Measurements from ENCODE around the gene VSIG8. TPM values are rescaled to one million over a fixed set of nuclear protein-coding genes. Genes with fewer than 3 reads are reported as not detected.

The VSIG8 gene
- total RNA-seq, 1 experiment from 2014 or later: not detected

- Mint-ChIP-seq H3K4me3 (no peak overlapping the region), H3K36me3 (no peaks in the 10 kb centered on the region), H3K27ac (peak overlapping the region; percentile 32; the same call in 1 of the 2 replicates), H3K27me3 (ENCODE audit: low read depth) (no peaks in the 10 kb centered on the region), H3K4me1 (peaks cover 66% of the 10 kb centered on the region), H3K9me3 (no peaks in the 10 kb centered on the region)
- ATAC-seq (no peak), DNase-seq (ENCODE audit: low spot score) (no peak)
- TF ChIP-seq ZNF671 (CRISPR knock-in tag; IDR thresholded peaks at IDR 0.05) (no peak), NFATC4 (CRISPR knock-in tag; IDR thresholded peaks at IDR 0.05) (no peak), FOXP4 (CRISPR knock-in tag; IDR thresholded peaks at IDR 0.05) (no peak), ZNF423 (CRISPR knock-in tag; IDR thresholded peaks at IDR 0.05) (no peak), TCF7 (CRISPR knock-in tag; IDR thresholded peaks at IDR 0.05; ENCODE audit: low read depth) (no peak), ZNF263 (CRISPR knock-in tag; IDR thresholded peaks at IDR 0.05; ENCODE audit: low read depth) (no peak), HMGXB4 (CRISPR knock-in tag; IDR thresholded peaks at IDR 0.05) (no peak), ARID4B (CRISPR knock-in tag; IDR thresholded peaks at IDR 0.05; ENCODE audit: borderline replicate concordance) (no peak), JUN (CRISPR knock-in tag; IDR thresholded peaks at IDR 0.05) (no peak), E2F4 (CRISPR knock-in tag; IDR thresholded peaks at IDR 0.05; ENCODE audit: borderline replicate concordance, low read depth) (no peak), ZNF138 (CRISPR knock-in tag; conservative IDR thresholded peaks at IDR 0.05) (no peak), GTF2I (CRISPR knock-in tag; conservative IDR thresholded peaks at IDR 0.05) (no peak), CREB1 (CRISPR knock-in tag; IDR thresholded peaks at IDR 0.05) (no peak), NFE2L1 (CRISPR knock-in tag; IDR thresholded peaks at IDR 0.05) (no peak), FOXP1 (CRISPR knock-in tag; IDR thresholded peaks at IDR 0.05; ENCODE audit: borderline replicate concordance) (no peak)
- CTCF ChIA-PET: interaction anchor here (1.1 to 1.5 kb wide), 2 partner anchors 20 to 167 kb away, joined by 3 to 4 read pairs; no protein-coding TSS in a partner anchor
- POLR2A ChIA-PET: no interaction called here
These were observed 49.0 kb upstream of the VSIG8 start for GRCh38 chr1:159911326-159912070.
